WI38 (cell line): ENCODE measurements around the gene KRT25.
A peak's percentile ranks its signal among the peaks of the same experiment; 100 is the strongest.

Experiments used
- H3K4me3 ChIP-seq: 2 replicates; pipeline ENCODE4 v1.5.1; 2011; ENCODE audit warnings: low read depth, mild to moderate bottlenecking, control low read depth, low read length
- TF ChIP-seq, protein P1 (sequence below): IDR thresholded peaks from 2 replicates; pipeline ENCODE4 v1.5.1; 2012; ENCODE audit warnings: low read depth, mild to moderate bottlenecking, control low read depth, low read length

KRT25 gene

GRCh38 chr17:40755231-40755630, at the start of gene KRT25:
TSS of gene KRT25 (minus strand) at chr17:40755331. CDS start at chr17:40755271, 60 bp downstream.
- TF ChIP-seq, protein P1, sequence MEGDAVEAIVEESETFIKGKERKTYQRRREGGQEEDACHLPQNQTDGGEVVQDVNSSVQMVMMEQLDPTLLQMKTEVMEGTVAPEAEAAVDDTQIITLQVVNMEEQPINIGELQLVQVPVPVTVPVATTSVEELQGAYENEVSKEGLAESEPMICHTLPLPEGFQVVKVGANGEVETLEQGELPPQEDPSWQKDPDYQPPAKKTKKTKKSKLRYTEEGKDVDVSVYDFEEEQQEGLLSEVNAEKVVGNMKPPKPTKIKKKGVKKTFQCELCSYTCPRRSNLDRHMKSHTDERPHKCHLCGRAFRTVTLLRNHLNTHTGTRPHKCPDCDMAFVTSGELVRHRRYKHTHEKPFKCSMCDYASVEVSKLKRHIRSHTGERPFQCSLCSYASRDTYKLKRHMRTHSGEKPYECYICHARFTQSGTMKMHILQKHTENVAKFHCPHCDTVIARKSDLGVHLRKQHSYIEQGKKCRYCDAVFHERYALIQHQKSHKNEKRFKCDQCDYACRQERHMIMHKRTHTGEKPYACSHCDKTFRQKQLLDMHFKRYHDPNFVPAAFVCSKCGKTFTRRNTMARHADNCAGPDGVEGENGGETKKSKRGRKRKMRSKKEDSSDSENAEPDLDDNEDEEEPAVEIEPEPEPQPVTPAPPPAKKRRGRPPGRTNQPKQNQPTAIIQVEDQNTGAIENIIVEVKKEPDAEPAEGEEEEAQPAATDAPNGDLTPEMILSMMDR: no peak
- H3K4me3 ChIP-seq: no peak within 1 kb of the TSS

- H3K4me3 ChIP-seq: no peak overlapping the region
- TF ChIP-seq, protein P1: peak; percentile 91
Observed at GRCh38 chr17:40803617-40804082, 48.5 kb upstream of the KRT25 start.

- H3K4me3 ChIP-seq: no peak overlapping the region
- TF ChIP-seq, protein P1: no peak
Observed at GRCh38 chr17:40801157-40801556, 46.0 kb upstream of the KRT25 start.

DNA sequence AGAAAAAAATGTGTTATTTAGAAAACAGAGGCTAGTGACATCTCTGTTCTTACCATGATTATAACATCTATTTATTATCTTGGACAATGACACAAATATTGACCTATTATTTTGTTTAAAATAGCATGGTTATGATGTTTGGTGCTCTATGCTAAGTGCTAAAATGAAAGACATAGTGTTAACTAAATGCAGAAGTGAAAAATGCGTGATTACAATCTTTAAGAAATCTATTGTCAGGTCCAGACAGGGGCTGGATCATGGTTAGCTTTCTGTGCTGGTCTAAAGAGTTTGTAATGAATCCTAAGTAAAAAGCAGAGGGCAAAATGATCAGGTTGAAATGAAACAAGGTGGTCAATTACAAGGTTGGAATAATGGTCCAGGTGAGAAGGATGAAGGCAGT, 45.2 kb upstream of the KRT25 start:
- TF ChIP-seq, protein P1: no peak
- no peak overlapping the region for H3K4me3 ChIP-seq

- H3K4me3 ChIP-seq: no peak within 1 kb of the TSS
- TF ChIP-seq, protein P1: no peak
Observed at GRCh38 chr17:40799859-40800258, 44.7 kb upstream of the KRT25 start, which contains the start of gene KRT28. TSS of gene KRT28 (minus strand) at chr17:40799959. CDS start at chr17:40799893, 66 bp downstream.

DNA sequence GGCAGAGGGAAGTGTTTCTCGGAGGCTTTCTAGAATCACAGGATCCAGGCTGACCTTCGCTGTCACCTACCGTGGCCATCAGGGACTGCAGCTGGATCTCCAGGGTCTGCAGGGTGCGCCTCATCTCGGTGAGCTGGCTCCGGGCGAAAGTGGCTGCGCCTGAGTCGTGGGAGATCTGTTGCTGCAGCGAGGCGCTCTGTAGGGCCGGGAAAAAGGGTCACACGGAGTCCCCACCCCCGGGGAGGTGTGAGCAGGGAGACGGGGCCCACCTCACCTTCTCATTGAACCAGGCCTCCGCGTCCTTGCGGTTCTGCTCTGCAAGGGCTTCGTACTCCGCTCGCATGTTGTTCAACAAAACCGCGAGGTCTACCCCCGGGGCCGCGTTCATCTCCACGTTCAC, 41.7 kb upstream of the KRT25 start:
- TF ChIP-seq, protein P1: no peak
- H3K4me3 ChIP-seq: no peak overlapping the region

DNA sequence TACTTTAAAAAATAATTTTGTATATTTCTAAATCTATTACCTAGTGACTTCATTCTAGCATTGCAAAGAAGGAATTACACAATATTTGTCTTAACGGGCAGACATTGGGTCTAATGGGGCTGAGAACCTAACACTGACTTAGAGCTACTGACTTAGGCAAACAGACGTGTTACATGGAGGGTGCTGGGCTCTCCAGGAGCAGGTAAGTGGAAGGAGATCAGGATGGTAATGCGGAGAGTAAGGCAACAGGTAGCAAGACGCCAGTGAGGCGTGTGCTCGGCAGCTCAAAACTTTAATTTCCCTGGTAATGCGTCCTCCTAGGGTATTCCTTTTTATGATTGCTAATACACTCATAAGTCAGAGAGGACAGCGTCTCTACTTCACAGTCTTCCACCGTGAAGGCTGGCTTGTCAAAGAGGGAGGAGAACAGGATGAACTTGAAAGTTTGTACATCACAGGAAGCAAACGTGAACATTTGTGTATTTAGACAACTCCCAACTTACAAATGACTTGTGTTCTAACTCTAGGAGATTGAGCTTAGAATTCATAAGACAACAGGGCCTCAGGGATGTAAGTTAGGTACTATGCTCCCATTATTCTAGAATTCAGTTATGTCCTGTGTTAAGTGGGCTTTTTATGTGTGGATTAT, 40.0 kb upstream of the KRT25 start:
- TF ChIP-seq, protein P1: no peak
- no peak overlapping the region for H3K4me3 ChIP-seq
